H1 (cell line): ENCODE results near the gene MARCKS. TPM values are rescaled to one million over a fixed set of nuclear protein-coding genes. Genes with fewer than 3 reads are reported as not detected.

Source experiments
- CTCF ChIA-PET: fragments of 300-600 bp; sonication (Branson Sonifier 250); formaldehyde crosslinking; loops from one replicate; lab custom pipeline; 2021; ENCODE audit not compliant: partially characterized antibody; lab: Charles Lee
- POLR2A ChIA-PET: fragments of 300-600 bp; sonication (Branson Sonifier 250); formaldehyde crosslinking; loops from one replicate; lab custom pipeline; 2021; ENCODE audit warnings: inconsistent platforms; ENCODE audit not compliant: partially characterized antibody; lab: Charles Lee
- DNase-seq, 2 experiments: peaks; one replicate each; pipeline versions ENCODE4 v3.0.0 to v3.0.0-alpha.2; 2010 to 2022; ENCODE audit warnings: low spot score in 2 of 2, low read depth in 1 of 2, mixed read lengths in 1 of 2
- FAIRE-seq: peaks from 2 replicates; lab custom pipeline; 2011; peaks lifted over from hg19 to GRCh38; lab: Jason Lieb, UNC
- H2AFZ ChIP-seq: 2 replicates; pipeline ENCODE4 v1.8.1; 2012; ENCODE audit warnings: low read length, inconsistent platforms
- H2AK5ac ChIP-seq: 2 replicates; pipeline ENCODE4 v1.6.1; 2013; ENCODE audit warnings: low read depth, low read length
- H2BK120ac ChIP-seq: replicated peaks from 2 replicates; pipeline ENCODE3; 2013; ENCODE audit warnings: low read depth, low read length, inconsistent platforms
- H2BK12ac ChIP-seq: 2 replicates; pipeline ENCODE4 v1.6.1; 2013; ENCODE audit warnings: low read depth, low read length
- H2BK15ac ChIP-seq: 2 replicates; pipeline ENCODE4 v1.6.1; 2013; ENCODE audit warnings: low read length
- H2BK20ac ChIP-seq: 2 replicates; pipeline ENCODE4 v1.6.1; 2013; ENCODE audit warnings: low read length
- H2BK5ac ChIP-seq: 2 replicates; pipeline ENCODE4 v1.6.1; 2013; ENCODE audit warnings: low read depth, low read length
- H3K14ac ChIP-seq: 2 replicates; pipeline ENCODE4 v1.6.1; 2013; ENCODE audit warnings: inconsistent platforms; ENCODE audit not compliant: insufficient read length
- H3K18ac ChIP-seq: 2 replicates; pipeline ENCODE4 v1.6.1; 2013; ENCODE audit warnings: low read length; ENCODE audit errors: extremely low read depth
- H3K23ac ChIP-seq: 2 replicates; pipeline ENCODE4 v1.6.1; 2013; ENCODE audit warnings: inconsistent platforms; ENCODE audit not compliant: insufficient read length
- H3K23me2 ChIP-seq: 2 replicates; pipeline ENCODE4 v1.6.1; 2013; ENCODE audit warnings: low read depth, low read length
- H3K27ac ChIP-seq: 2 replicates; pipeline ENCODE4 v1.6.1; 2011; ENCODE audit warnings: low read depth, low read length, inconsistent platforms
- H3K27me3 ChIP-seq, 4 experiments: replicated peaks in 1 of 4; 1 replicate in 1 of 4; 2 replicates in 3 of 4; pipeline versions ENCODE4 v1.6.1 to v1.8.1; 2011 to 2013; ENCODE audit warnings: low read length in 3 of 4, mild to moderate bottlenecking in 3 of 4, inconsistent platforms in 2 of 4, mixed read lengths in 2 of 4, moderate library complexity in 1 of 4; ENCODE audit not compliant: control insufficient read depth in 3 of 4, insufficient read depth in 3 of 4; ENCODE audit errors: extremely low read depth in 1 of 4
- H3K36me3 ChIP-seq, 4 experiments: 2 replicates each; pipeline versions ENCODE4 v1.6.1 to v1.8.1; 2011 to 2013; ENCODE audit warnings: mild to moderate bottlenecking in 4 of 4, low read length in 3 of 4, moderate library complexity in 2 of 4, control low read depth in 1 of 4, inconsistent platforms in 1 of 4; ENCODE audit not compliant: insufficient read depth in 4 of 4, control insufficient read depth in 2 of 4
- H3K4ac ChIP-seq: replicated peaks from 2 replicates; pipeline ENCODE3; 2013; ENCODE audit warnings: low read length, low read depth, mixed read lengths, inconsistent platforms; ENCODE audit not compliant: insufficient read length
- H3K4me1 ChIP-seq, 4 experiments: replicated peaks in 1 of 4; 1 replicate in 1 of 4; 2 replicates in 3 of 4; pipeline versions ENCODE4 v1.6.1 to v1.8.1; 2011 to 2013; ENCODE audit warnings: low read length in 3 of 4, inconsistent platforms in 2 of 4, mixed read lengths in 1 of 4; ENCODE audit not compliant: insufficient read depth in 4 of 4, control insufficient read depth in 3 of 4
- H3K4me2 ChIP-seq, 2 experiments: 2 replicates each; pipeline versions ENCODE4 v1.6.1 to v1.8.1; 2011 to 2013; ENCODE audit warnings: low read depth in 2 of 2, low read length in 2 of 2, control low read depth in 1 of 2, inconsistent platforms in 1 of 2, mild to moderate bottlenecking in 1 of 2; ENCODE audit not compliant: insufficient read depth in 1 of 2
- H3K4me3 ChIP-seq, 4 experiments: fragments of 200-600, 300-600 bp in 1 of 4; sonication (generic), shearing (Covaris generic), sonication (Bioruptor Twin) in 1 of 4; 2 replicates each; pipeline versions ENCODE4 v1.5.1 to v1.8.1; 2011 to 2016; ENCODE audit warnings: low read length in 4 of 4, low read depth in 3 of 4, control low read depth in 2 of 4, inconsistent platforms in 2 of 4, mild to moderate bottlenecking in 2 of 4, mixed read lengths in 1 of 4, moderate library complexity in 1 of 4; ENCODE audit not compliant: insufficient read depth in 2 of 4; ENCODE audit errors: extremely low read depth in 1 of 4
- H3K56ac ChIP-seq: replicated peaks from 2 replicates; pipeline ENCODE3; 2013; ENCODE audit warnings: low read depth, mild to moderate bottlenecking, mixed read lengths, low read length, inconsistent platforms; ENCODE audit not compliant: insufficient read length
- H3K79me1 ChIP-seq: 2 replicates; pipeline ENCODE4 v1.6.1; 2013; ENCODE audit warnings: low read depth, low read length, control low read depth
- H3K79me2 ChIP-seq, 2 experiments: 2 replicates each; pipeline versions ENCODE4 v1.6.1 to v1.8.1; 2012 to 2013; ENCODE audit warnings: low read length in 2 of 2, mild to moderate bottlenecking in 2 of 2, inconsistent platforms in 1 of 2; ENCODE audit not compliant: insufficient read depth in 2 of 2, control insufficient read depth in 1 of 2
- H3K9ac ChIP-seq, 4 experiments: replicated peaks in 1 of 4; 1 replicate in 1 of 4; 2 replicates in 3 of 4; pipeline versions ENCODE4 v1.6.1 to v1.8.1; 2011 to 2013; ENCODE audit warnings: low read depth in 3 of 4, low read length in 3 of 4, control low read depth in 2 of 4, mild to moderate bottlenecking in 2 of 4, moderate library complexity in 2 of 4, inconsistent platforms in 1 of 4; ENCODE audit errors: extremely low read depth in 1 of 4
- H3K9me3 ChIP-seq, 2 experiments: 2 replicates each; pipeline versions ENCODE4 v1.6.1 to v1.8.1; 2012 to 2013; ENCODE audit warnings: mild to moderate bottlenecking in 2 of 2, moderate library complexity in 2 of 2, control low read depth in 1 of 2, inconsistent platforms in 1 of 2, low read depth in 1 of 2, low read length in 1 of 2, mixed read lengths in 1 of 2; ENCODE audit not compliant: insufficient read depth in 2 of 2
- H4K20me1 ChIP-seq, 2 experiments: replicated peaks in 1 of 2; 2 replicates each; pipeline versions ENCODE3 to v1.8.1; 2011 to 2013; ENCODE audit warnings: inconsistent platforms in 2 of 2, low read length in 2 of 2, mild to moderate bottlenecking in 1 of 2; ENCODE audit not compliant: insufficient read depth in 2 of 2, control insufficient read depth in 1 of 2
- H4K5ac ChIP-seq: 2 replicates; pipeline ENCODE4 v1.6.1; 2013; ENCODE audit warnings: low read length, low read depth, mixed read lengths, inconsistent platforms; ENCODE audit not compliant: insufficient read length
- H4K8ac ChIP-seq: 2 replicates; pipeline ENCODE4 v1.8.0; 2013; ENCODE audit warnings: mild to moderate bottlenecking, moderate library complexity, low read length, inconsistent platforms; ENCODE audit not compliant: insufficient read depth; ENCODE audit errors: extremely low read depth
- H4K91ac ChIP-seq: replicated peaks from 2 replicates; pipeline ENCODE3; 2013; ENCODE audit warnings: low read length, mixed read lengths, inconsistent platforms; ENCODE audit not compliant: insufficient read length
- GABPA ChIP-seq: IDR thresholded peaks from 2 replicates; pipeline ENCODE4 v1.6.1; 2011; ENCODE audit warnings: mild to moderate bottlenecking, low read length, moderate library complexity, borderline replicate concordance; ENCODE audit not compliant: insufficient read depth
- JUND ChIP-seq: IDR thresholded peaks from 2 replicates; pipeline ENCODE4 v1.6.1; 2011; ENCODE audit warnings: mild to moderate bottlenecking, improper control_type of control experiment, low read length
- POU5F1 ChIP-seq: IDR thresholded peaks from 2 replicates; pipeline ENCODE4 v1.6.1; 2011; ENCODE audit warnings: low read depth, mild to moderate bottlenecking, low read length, moderate library complexity
- SIRT6 ChIP-seq: IDR thresholded peaks from one replicate; pipeline ENCODE4 v1.7.1; 2012; ENCODE audit warnings: low read length, inconsistent platforms
- SRF ChIP-seq: IDR thresholded peaks from 2 replicates; pipeline ENCODE4 v1.6.1; 2011; ENCODE audit warnings: mild to moderate bottlenecking, low read depth, low read length, moderate library complexity
- ZNF274 ChIP-seq: IDR thresholded peaks from 2 replicates; pipeline ENCODE4 v1.7.0; 2012; ENCODE audit warnings: low read length, borderline replicate concordance; ENCODE audit errors: extremely low read depth
- WGBS, 2 experiments: shearing (Covaris generic) in 1 of 2; methylation state at CpG; one replicate each; pipeline versions ENCODE4 v1.1.6 to v1.1.7; 2013 to 2015; ENCODE audit warnings: low lambda C conversion rate in 2 of 2, mixed read lengths in 2 of 2, inconsistent platforms in 1 of 2, low coverage in 1 of 2, missing lambda C conversion rate in 1 of 2; ENCODE audit not compliant: insufficient replicate concordance in 2 of 2, insufficient coverage in 1 of 2, insufficient read length in 1 of 2; ENCODE audit errors: extremely low coverage in 1 of 2, missing lambda C conversion rate in 1 of 2; 5-methylcytosine and 5-hydroxymethylcytosine counted together
- polyA plus RNA-seq, 7 experiments: library from polyadenylated mRNA; depleted of rRNA in 3 of 7; stranded (reverse) in 5 of 7; unstranded in 2 of 7; fragments of >200 nt in 5 of 7; fragments of 200-250 nt in 2 of 7; gene quantifications; 1 replicate in 5 of 7; 2 replicates in 1 of 7; 4 replicates in 1 of 7; pipeline versions ENCODE4 v1.2.1 to v1.2.3, GENCODE V29; 2011 to 2013; ENCODE audit warnings: missing spikeins in 2 of 7, mixed read lengths in 2 of 7
- total RNA-seq: library from RNA; stranded (reverse); fragmentation: NEBNext Ultra II Directional; extraction: Animal tissue kit (Norgen Biotek cat#: 25700); gene quantifications from 2 replicates; pipeline ENCODE4 v1.2.1, GENCODE V29; 2021
- TF ChIP-seq, protein P1 (sequence below), 3 experiments: IDR thresholded peaks; 1 replicate in 2 of 3; 2 replicates in 1 of 3; pipeline versions ENCODE4 v1.5.1 to v1.6.1; 2011; ENCODE audit warnings: low read length in 3 of 3, mild to moderate bottlenecking in 3 of 3, inconsistent platforms in 2 of 3, low read depth in 1 of 3, moderate library complexity in 1 of 3; ENCODE audit not compliant: insufficient read depth in 1 of 3; ENCODE audit errors: control extremely low read depth in 1 of 3
- TF ChIP-seq, protein P2 (sequence below): IDR thresholded peaks from 2 replicates; pipeline ENCODE4 v1.6.1; 2011; ENCODE audit warnings: low read depth, mild to moderate bottlenecking, low read length; ENCODE audit not compliant: insufficient read depth

Gene MARCKS
- total and polyA plus RNA-seq, 2 of the 8 experiments (the other 6 are each of a cell fraction or from before 2014, with no cell fraction given) = 26.6 to 111 TPM

DNA sequence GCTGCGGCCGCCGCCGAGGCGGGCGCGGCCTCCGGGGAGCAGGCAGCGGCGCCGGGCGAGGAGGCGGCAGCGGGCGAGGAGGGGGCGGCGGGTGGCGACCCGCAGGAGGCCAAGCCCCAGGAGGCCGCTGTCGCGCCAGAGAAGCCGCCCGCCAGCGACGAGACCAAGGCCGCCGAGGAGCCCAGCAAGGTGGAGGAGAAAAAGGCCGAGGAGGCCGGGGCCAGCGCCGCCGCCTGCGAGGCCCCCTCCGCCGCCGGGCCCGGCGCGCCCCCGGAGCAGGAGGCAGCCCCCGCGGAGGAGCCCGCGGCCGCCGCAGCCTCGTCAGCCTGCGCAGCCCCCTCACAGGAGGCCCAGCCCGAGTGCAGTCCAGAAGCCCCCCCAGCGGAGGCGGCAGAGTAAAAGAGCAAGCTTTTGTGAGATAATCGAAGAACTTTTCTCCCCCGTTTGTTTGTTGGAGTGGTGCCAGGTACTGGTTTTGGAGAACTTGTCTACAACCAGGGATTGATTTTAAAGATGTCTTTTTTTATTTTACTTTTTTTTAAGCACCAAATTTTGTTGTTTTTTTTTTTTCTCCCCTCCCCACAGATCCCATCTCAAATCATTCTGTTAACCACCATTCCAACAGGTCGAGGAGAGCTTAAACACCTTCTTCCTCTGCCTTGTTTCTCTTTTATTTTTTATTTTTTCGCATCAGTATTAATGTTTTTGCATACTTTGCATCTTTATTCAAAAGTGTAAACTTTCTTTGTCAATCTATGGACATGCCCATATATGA lies 3.2 kb downstream of the MARCKS start:
- Histone ChIP-seq H3K9ac (no peak overlapping the region), H3K4me1 (peaks cover 4 to 7% (median 6%) of the 10 kb centered on the region in 4 experiments; a peak in 4 of 7 replicates), H3K79me2 (peaks cover 0 to 47% of the 10 kb centered on the region in 2 experiments; a peak in 2 of 4 replicates), H2BK12ac (no peak overlapping the region), H3K23me2 (peaks cover 19% of the 10 kb centered on the region), H3K4me3 (peak overlapping the region in 2 of 4 experiments; percentile 50 to 96; a peak in 4 of 8 replicates), H4K91ac (no peak overlapping the region), H2BK5ac (no peak overlapping the region), H3K4ac (no peak overlapping the region), H4K5ac (no peak overlapping the region), H3K79me1 (no peaks in the 10 kb centered on the region), H2BK120ac (no peak overlapping the region), H3K18ac (no peak overlapping the region), H3K56ac (no peak overlapping the region), H2AFZ (no peak overlapping the region), H4K8ac (peak overlapping the region; percentile 26; the same call in 1 of the 2 replicates), H3K14ac (no peak overlapping the region), H3K4me2 (peak overlapping the region in 1 of 2 experiments; percentile 100; a peak in 2 of 4 replicates), H3K27ac (no peak overlapping the region), H2AK5ac (no peak overlapping the region), H2BK20ac (no peak overlapping the region), H3K27me3 (peaks cover 6 to 15% (median 13%) of the 10 kb centered on the region in 4 experiments; a peak in 6 of 7 replicates), H4K20me1 (peaks cover 3 to 5% of the 10 kb centered on the region in 2 experiments), H2BK15ac (no peak overlapping the region), H3K23ac (no peak overlapping the region), H3K36me3 (peaks cover 0 to 16% (median 7%) of the 10 kb centered on the region in 4 experiments; a peak in 3 of 8 replicates), H3K9me3 (no peaks in the 10 kb centered on the region)
- CTCF ChIA-PET = interaction anchor here (0.6 to 2.6 kb wide), 11 partner anchors 19 to 846 kb away, joined by 3 to 13 read pairs (median 3); no protein-coding TSS in a partner anchor
- 78% methylated on average over 7 of the region's 56 CpGs; no CpG with 5 or more reads in 1 of the 2 experiments for WGBS, 2 experiments
- POLR2A ChIA-PET = interaction anchor here (0.6 to 2.7 kb wide), 4 partner anchors 11 to 85 kb away, joined by 3 to 21 read pairs (median 3); no protein-coding TSS in a partner anchor
- no peak for DNase-seq
- no peak for FAIRE-seq
- no peak for TF ChIP-seq POU5F1
- TF ChIP-seq, protein P1, sequence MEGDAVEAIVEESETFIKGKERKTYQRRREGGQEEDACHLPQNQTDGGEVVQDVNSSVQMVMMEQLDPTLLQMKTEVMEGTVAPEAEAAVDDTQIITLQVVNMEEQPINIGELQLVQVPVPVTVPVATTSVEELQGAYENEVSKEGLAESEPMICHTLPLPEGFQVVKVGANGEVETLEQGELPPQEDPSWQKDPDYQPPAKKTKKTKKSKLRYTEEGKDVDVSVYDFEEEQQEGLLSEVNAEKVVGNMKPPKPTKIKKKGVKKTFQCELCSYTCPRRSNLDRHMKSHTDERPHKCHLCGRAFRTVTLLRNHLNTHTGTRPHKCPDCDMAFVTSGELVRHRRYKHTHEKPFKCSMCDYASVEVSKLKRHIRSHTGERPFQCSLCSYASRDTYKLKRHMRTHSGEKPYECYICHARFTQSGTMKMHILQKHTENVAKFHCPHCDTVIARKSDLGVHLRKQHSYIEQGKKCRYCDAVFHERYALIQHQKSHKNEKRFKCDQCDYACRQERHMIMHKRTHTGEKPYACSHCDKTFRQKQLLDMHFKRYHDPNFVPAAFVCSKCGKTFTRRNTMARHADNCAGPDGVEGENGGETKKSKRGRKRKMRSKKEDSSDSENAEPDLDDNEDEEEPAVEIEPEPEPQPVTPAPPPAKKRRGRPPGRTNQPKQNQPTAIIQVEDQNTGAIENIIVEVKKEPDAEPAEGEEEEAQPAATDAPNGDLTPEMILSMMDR (IDR thresholded peaks at IDR 0.05; ENCODE audit: control extremely low read depth in 1 of 3, insufficient read depth in 1 of 3, low read depth in 1 of 3, low read length in 3 of 3) = no peak
- TF ChIP-seq ZNF274 = no peak
- no peak for TF ChIP-seq JUND
- TF ChIP-seq, protein P2, sequence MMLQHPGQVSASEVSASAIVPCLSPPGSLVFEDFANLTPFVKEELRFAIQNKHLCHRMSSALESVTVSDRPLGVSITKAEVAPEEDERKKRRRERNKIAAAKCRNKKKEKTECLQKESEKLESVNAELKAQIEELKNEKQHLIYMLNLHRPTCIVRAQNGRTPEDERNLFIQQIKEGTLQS = no peak
- no peak for TF ChIP-seq SRF
- TF ChIP-seq GABPA = no peak
- no peak for TF ChIP-seq SIRT6
